PC-9 (cell line): ENCODE results near the gene PSMD7. TPM values are rescaled to one million over a fixed set of nuclear protein-coding genes. Genes with fewer than 3 reads are reported as not detected.
A peak's percentile ranks its signal among the peaks of the same experiment; 100 is the strongest.

Experiments
- BruUV-seq: library from RNA; stranded (reverse); fragments of 400-500 nt; replicated peaks from 2 replicates; lab custom pipeline; 2021; lab: Mats Ljungman, UMichigan
- CTCF ChIA-PET: fragments of 300-600 bp; sonication (Branson Sonifier 250); formaldehyde crosslinking; loops from one replicate; lab custom pipeline; 2022; ENCODE audit warnings: antibody characterized with exemption; lab: Charles Lee
- POLR2A ChIA-PET: fragments of 300-600 bp; sonication (Branson Sonifier 250); formaldehyde crosslinking; loops from one replicate; lab custom pipeline; 2022; ENCODE audit warnings: antibody characterized with exemption; ENCODE audit not compliant: unreplicated experiment; lab: Charles Lee
- DNase-seq, 2 experiments: peaks; one replicate each; pipeline versions ENCODE4 v3.0.0 to v3.0.0-alpha.2; 2015 to 2022; ENCODE audit warnings: mixed read lengths in 1 of 2
- H2AFZ ChIP-seq: fragments of 200-600 bp; sonication (generic); 2 replicates; pipeline ENCODE4 v1.8.1; 2017; ENCODE audit warnings: antibody characterized with exemption
- H3F3A ChIP-seq: fragments of 200-600 bp; sonication (generic); 2 replicates; pipeline ENCODE4 v1.8.1; 2017; ENCODE audit warnings: antibody characterized with exemption, mild to moderate bottlenecking, low read depth; ENCODE audit not compliant: insufficient read depth
- H3K27ac ChIP-seq: fragments of 200-600 bp; sonication (generic); 2 replicates; pipeline ENCODE4 v1.6.1; 2016; ENCODE audit warnings: mixed run types
- H3K27me3 ChIP-seq: fragments of 200-600 bp; sonication (generic); 2 replicates; pipeline ENCODE4 v1.6.1; 2016; ENCODE audit warnings: low read depth, mixed run types; ENCODE audit not compliant: insufficient read depth
- H3K36me3 ChIP-seq: fragments of 200-600 bp; sonication (generic); 2 replicates; pipeline ENCODE4 v1.6.1; 2016; ENCODE audit warnings: low read depth, mixed run types
- H3K4me1 ChIP-seq: fragments of 200-600 bp; sonication (generic); replicated peaks from 2 replicates; pipeline ENCODE4 v1.6.1; 2016; ENCODE audit warnings: mixed run types; ENCODE audit not compliant: insufficient read depth
- H3K4me2 ChIP-seq: fragments of 200-600 bp; sonication (generic); 2 replicates; pipeline ENCODE4 v1.6.1; 2017; ENCODE audit warnings: mixed run types
- H3K4me3 ChIP-seq: fragments of 200-600 bp; sonication (generic); 2 replicates; pipeline ENCODE4 v1.6.1; 2016; ENCODE audit warnings: mixed run types
- H3K79me2 ChIP-seq: fragments of 200-600 bp; sonication (generic); 2 replicates; pipeline ENCODE4 v1.6.1; 2017; ENCODE audit warnings: low read depth, mixed run types
- H3K9me2 ChIP-seq: fragments of 200-600 bp; sonication (generic); 2 replicates; pipeline ENCODE4 v1.8.1; 2017; ENCODE audit warnings: mild to moderate bottlenecking; ENCODE audit not compliant: insufficient read depth
- H3K9me3 ChIP-seq: fragments of 200-600 bp; sonication (generic); 2 replicates; pipeline ENCODE4 v1.8.1; 2016; ENCODE audit warnings: low read depth; ENCODE audit not compliant: insufficient read depth
- H4K20me1 ChIP-seq: fragments of 200-600 bp; sonication (generic); 2 replicates; pipeline ENCODE4 v1.8.1; 2017; ENCODE audit not compliant: insufficient read depth
- EZH2 ChIP-seq: fragments of 200-600 bp; sonication (generic); IDR thresholded peaks from 2 replicates; pipeline ENCODE4 v1.8.0; 2017; ENCODE audit warnings: antibody characterized with exemption, low read depth
- intact Hi-C: fragments of 100-400 bp; cut with micrococcal nuclease; formaldehyde crosslinking; loops from one replicate; pipeline ENCODE4 v1.10.0; 2022; ENCODE audit not compliant: unreplicated experiment
- total RNA-seq: library from RNA; stranded (reverse); gene quantifications from 2 replicates; pipeline ENCODE4 v1.2.3, GENCODE V29; 2021
- TF ChIP-seq, protein P1 (sequence below): fragments of 200-600 bp; sonication (generic); conservative IDR thresholded peaks from 2 replicates; pipeline ENCODE4 v1.6.1; 2017; ENCODE audit warnings: mixed run types, antibody characterized with exemption, mild to moderate bottlenecking, moderate library complexity

Gene PSMD7
- total RNA-seq, 1 experiment from 2014 or later, result 128 TPM

DNA sequence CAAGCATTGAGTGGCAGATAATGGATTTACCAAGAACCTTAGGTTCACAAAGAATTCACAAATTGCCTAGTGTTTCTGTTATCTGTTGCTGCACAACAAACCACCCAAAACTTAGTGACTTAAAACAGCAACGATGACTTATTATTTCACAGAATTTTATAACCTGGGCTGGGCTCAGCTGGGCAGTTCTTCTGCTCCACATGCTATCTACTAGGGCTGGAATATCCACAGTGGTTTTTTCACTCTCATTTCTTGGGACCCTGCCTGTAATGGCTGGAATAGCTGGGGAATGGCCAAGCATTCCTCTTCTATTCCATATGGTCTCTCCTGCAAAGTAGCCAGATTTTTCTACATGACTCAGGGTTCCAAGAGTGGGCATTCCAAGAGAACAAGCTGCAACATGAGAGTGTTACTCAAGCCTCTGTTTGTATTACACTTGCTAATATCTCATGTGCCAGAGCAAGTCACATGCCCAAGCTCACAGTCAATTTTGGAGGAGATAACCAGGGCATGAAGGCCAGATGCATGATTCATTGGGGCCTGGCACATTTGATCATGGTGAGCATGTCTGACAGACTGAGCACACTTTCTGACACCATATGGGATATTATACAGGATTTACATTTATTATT is 4.9 kb upstream of the PSMD7 start:
- intact Hi-C loops, result no loop called here
- Histone ChIP-seq H3K4me1 (peaks cover 7% of the 10 kb centered on the region), H3K9me3 (no peaks in the 10 kb centered on the region), H2AFZ (no peak overlapping the region), H3F3A (peaks cover 8% of the 10 kb centered on the region), H3K36me3 (no peaks in the 10 kb centered on the region), H3K9me2 (no peaks in the 10 kb centered on the region), H3K27me3 (no peaks in the 10 kb centered on the region), H4K20me1 (no peaks in the 10 kb centered on the region), H3K27ac (no peak overlapping the region), H3K4me2 (no peak overlapping the region), H3K79me2 (peaks cover under 1% of the 10 kb centered on the region), H3K4me3 (no peak overlapping the region)
- CTCF ChIA-PET, result no interaction called here
- POLR2A ChIA-PET, result no interaction called here
- TF ChIP-seq, protein P1, sequence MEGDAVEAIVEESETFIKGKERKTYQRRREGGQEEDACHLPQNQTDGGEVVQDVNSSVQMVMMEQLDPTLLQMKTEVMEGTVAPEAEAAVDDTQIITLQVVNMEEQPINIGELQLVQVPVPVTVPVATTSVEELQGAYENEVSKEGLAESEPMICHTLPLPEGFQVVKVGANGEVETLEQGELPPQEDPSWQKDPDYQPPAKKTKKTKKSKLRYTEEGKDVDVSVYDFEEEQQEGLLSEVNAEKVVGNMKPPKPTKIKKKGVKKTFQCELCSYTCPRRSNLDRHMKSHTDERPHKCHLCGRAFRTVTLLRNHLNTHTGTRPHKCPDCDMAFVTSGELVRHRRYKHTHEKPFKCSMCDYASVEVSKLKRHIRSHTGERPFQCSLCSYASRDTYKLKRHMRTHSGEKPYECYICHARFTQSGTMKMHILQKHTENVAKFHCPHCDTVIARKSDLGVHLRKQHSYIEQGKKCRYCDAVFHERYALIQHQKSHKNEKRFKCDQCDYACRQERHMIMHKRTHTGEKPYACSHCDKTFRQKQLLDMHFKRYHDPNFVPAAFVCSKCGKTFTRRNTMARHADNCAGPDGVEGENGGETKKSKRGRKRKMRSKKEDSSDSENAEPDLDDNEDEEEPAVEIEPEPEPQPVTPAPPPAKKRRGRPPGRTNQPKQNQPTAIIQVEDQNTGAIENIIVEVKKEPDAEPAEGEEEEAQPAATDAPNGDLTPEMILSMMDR, result no peak
- no peak for TF ChIP-seq EZH2
- BruUV-seq, result no TSS peak
- DNase-seq, result peak in 1 of 2 experiments; percentile 54

DNA sequence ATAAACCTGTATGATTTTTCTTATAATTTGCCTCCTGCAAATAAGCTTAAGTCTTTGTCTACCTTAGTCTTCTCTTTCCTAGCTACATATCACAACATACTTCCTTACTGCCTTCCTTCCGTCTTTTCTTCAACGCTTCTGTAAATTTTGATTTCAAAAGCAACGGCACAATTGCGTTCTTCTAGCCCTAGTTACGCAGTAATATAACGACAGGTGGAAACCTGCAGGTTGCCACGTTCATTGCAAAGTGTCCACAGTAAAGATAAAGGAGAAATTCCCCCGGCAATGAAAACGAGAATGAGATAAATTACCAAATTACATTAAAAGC is 546 bp upstream of the PSMD7 start:
- H4K20me1 ChIP-seq, result peaks cover 30% of the 10 kb centered on the region
- intact Hi-C loops, result loop anchor here (2.0 kb wide), 1 partner anchor 73 kb away; no protein-coding TSS in a partner anchor
- peaks cover 30% of the 10 kb centered on the region for H3K36me3 ChIP-seq
- peak overlapping the region; percentile 87 for H3K27ac ChIP-seq
- peak overlapping the region; percentile 98 for H3K4me3 ChIP-seq
- H3K79me2 ChIP-seq, result peaks cover 43% of the 10 kb centered on the region
- H2AFZ ChIP-seq, result peak overlapping the region; percentile 100
- POLR2A ChIA-PET, result no interaction called here
- TSS peak; percentile 51 for BruUV-seq
- H3K27me3 ChIP-seq, result no peaks in the 10 kb centered on the region
- CTCF ChIA-PET, result no interaction called here
- DNase-seq, result no peak
- no peaks in the 10 kb centered on the region for H3K9me2 ChIP-seq
- H3K4me1 ChIP-seq, result peaks cover 18% of the 10 kb centered on the region
- no peaks in the 10 kb centered on the region for H3K9me3 ChIP-seq
- H3F3A ChIP-seq, result peaks cover 18% of the 10 kb centered on the region
- H3K4me2 ChIP-seq, result peak overlapping the region; percentile 91
- TF ChIP-seq, protein P1, result no peak
- TF ChIP-seq EZH2, result no peak

DNA sequence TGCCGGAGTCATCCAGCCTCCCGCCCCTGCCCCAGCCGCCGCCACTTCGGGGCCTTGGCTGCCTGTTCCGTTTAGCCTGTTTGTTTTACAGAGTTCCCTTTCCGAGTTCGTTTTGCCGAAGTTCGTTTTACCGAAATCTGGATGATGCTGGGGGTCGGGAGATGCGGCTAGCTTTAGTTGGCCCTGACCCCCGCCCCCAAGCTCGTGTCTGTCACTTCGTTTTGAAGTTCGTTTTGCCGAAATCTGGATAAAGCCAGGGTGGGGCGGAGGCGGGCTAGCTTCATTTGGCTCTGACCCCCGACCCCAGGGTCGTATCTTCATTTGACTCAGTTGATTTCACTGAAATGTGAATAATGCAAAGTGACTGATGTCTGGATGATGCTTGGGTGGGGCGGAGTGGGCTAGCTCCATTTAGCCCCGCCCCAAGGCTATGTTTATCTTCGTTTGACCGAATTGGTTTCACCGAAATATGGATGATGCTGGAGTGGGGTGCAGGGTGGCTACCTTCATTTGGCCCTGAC is 591 bp downstream of the PSMD7 start:
- Histone ChIP-seq H3F3A (peaks cover 26% of the 10 kb centered on the region), H3K79me2 (peaks cover 48% of the 10 kb centered on the region), H2AFZ (peak overlapping the region; percentile 100), H3K9me2 (no peaks in the 10 kb centered on the region), H3K27me3 (no peaks in the 10 kb centered on the region), H3K27ac (peak overlapping the region; percentile 87), H3K36me3 (peaks cover 42% of the 10 kb centered on the region), H3K4me2 (peak overlapping the region; percentile 91), H3K4me1 (peaks cover 18% of the 10 kb centered on the region), H3K4me3 (peak overlapping the region; percentile 98), H3K9me3 (no peaks in the 10 kb centered on the region), H4K20me1 (peaks cover 41% of the 10 kb centered on the region)
- intact Hi-C loops, result loop anchor here (2.0 kb wide), 1 partner anchor 72 kb away; no protein-coding TSS in a partner anchor
- ChIA-PET POLR2A (interaction anchor here (0.6 kb wide), 1 partner anchor 16 kb away, joined by 3 read pairs; no protein-coding TSS in a partner anchor), CTCF (no interaction called here)
- BruUV-seq, result no TSS peak
- DNase-seq, result no peak
- TF ChIP-seq, protein P1, result no peak
- TF ChIP-seq EZH2, result no peak
